Jurkat, Clone E6-1 (cell line): ENCODE results near the gene FBXO15.
A peak's percentile ranks its signal among the peaks of the same experiment; 100 is the strongest.

ENCODE experiments used
- DNase-seq: peaks from one replicate; pipeline ENCODE4 v3.0.0-alpha.2; 2011; ENCODE audit warnings: low read depth, low spot score
- H3K4me3 ChIP-seq: 2 replicates; pipeline ENCODE4 v1.5.1; 2011; ENCODE audit warnings: mild to moderate bottlenecking, low read length, control low read depth, moderate library complexity

The FBXO15 gene

GRCh38 chr18:74155276-74155675, 7.6 kb upstream of the FBXO15 start:
- DNase-seq, result no peak
- no peak overlapping the region for H3K4me3 ChIP-seq

GRCh38 chr18:74154716-74155115, 7.1 kb upstream of the FBXO15 start:
- DNase-seq, result no peak
- H3K4me3 ChIP-seq, result no peak overlapping the region

GRCh38 chr18:74153793-74154192, 6.2 kb upstream of the FBXO15 start:
- DNase-seq, result no peak
- H3K4me3 ChIP-seq, result no peak overlapping the region

- H3K4me3 ChIP-seq, result no peak overlapping the region
- no peak for DNase-seq
These were observed 5.7 kb upstream of the FBXO15 start for GRCh38 chr18:74153377-74153776.

- no peak for DNase-seq
- H3K4me3 ChIP-seq, result no peak overlapping the region
These were observed 5.2 kb upstream of the FBXO15 start for GRCh38 chr18:74152857-74153256.

GRCh38 chr18:74152270-74152669, 4.6 kb upstream of the FBXO15 start:
- no peak for DNase-seq
- H3K4me3 ChIP-seq, result no peak overlapping the region

GRCh38 chr18:74149878-74150277, 2.2 kb upstream of the FBXO15 start:
- DNase-seq, result no peak
- peak overlapping the region; percentile 68 for H3K4me3 ChIP-seq

- H3K4me3 ChIP-seq, result peak overlapping the region; percentile 68
- DNase-seq, result no peak
These were observed 973 bp upstream of the FBXO15 start for GRCh38 chr18:74148543-74149070.

- DNase-seq, result no peak
- H3K4me3 ChIP-seq, result peak overlapping the region; percentile 68
These were observed 199 bp downstream of the FBXO15 start for GRCh38 chr18:74147491-74147778.

- peak overlapping the region; percentile 68 for H3K4me3 ChIP-seq
- no peak for DNase-seq
These were observed 878 bp downstream of the FBXO15 start for GRCh38 chr18:74146756-74147155.

- H3K4me3 ChIP-seq, result no peak overlapping the region
- DNase-seq, result no peak
These were observed 5.4 kb downstream of the FBXO15 start for GRCh38 chr18:74142252-74142651.

GRCh38 chr18:74141667-74142066, 6.0 kb downstream of the FBXO15 start:
- no peak for DNase-seq
- no peak overlapping the region for H3K4me3 ChIP-seq

- no peak overlapping the region for H3K4me3 ChIP-seq
- no peak for DNase-seq
These were observed 7.1 kb downstream of the FBXO15 start for GRCh38 chr18:74140582-74140981.

- DNase-seq, result no peak
- no peak overlapping the region for H3K4me3 ChIP-seq
These were observed 7.7 kb downstream of the FBXO15 start for GRCh38 chr18:74139888-74140287.

- DNase-seq, result no peak
- H3K4me3 ChIP-seq, result no peak overlapping the region
These were observed 8.2 kb downstream of the FBXO15 start for GRCh38 chr18:74139411-74139810.

GRCh38 chr18:74137920-74138538, 9.6 kb downstream of the FBXO15 start:
- DNase-seq, result no peak
- H3K4me3 ChIP-seq, result no peak overlapping the region

- DNase-seq, result no peak
- no peak overlapping the region for H3K4me3 ChIP-seq
These were observed 15.4 kb downstream of the FBXO15 start for GRCh38 chr18:74132201-74132600.

GRCh38 chr18:74131124-74131523, 16.5 kb downstream of the FBXO15 start:
- no peak overlapping the region for H3K4me3 ChIP-seq
- DNase-seq, result no peak

- no peak for DNase-seq
- no peak overlapping the region for H3K4me3 ChIP-seq
These were observed 19.5 kb downstream of the FBXO15 start for GRCh38 chr18:74128159-74128558.

GRCh38 chr18:74126684-74127655, 20.7 kb downstream of the FBXO15 start:
- no peak for DNase-seq
- H3K4me3 ChIP-seq, result no peak overlapping the region
